ENCODE measurements around the gene PCP4L1. TPM values are rescaled to one million over a fixed set of nuclear protein-coding genes. Genes with fewer than 3 reads are reported as not detected.

Gene PCP4L1
- total RNA-seq, 1 experiment from 2014 or later = 1.2 TPM

- no peak for TF ChIP-seq ZNF281 (CRISPR knock-in tag; IDR thresholded peaks at IDR 0.05)
- TF ChIP-seq ATF1 (CRISPR knock-in tag; IDR thresholded peaks at IDR 0.05) = no peak
- no peak for TF ChIP-seq AR (CRISPR knock-in tag; IDR thresholded peaks at IDR 0.05)
- no peak for TF ChIP-seq ATF3 (CRISPR knock-in tag; conservative IDR thresholded peaks at IDR 0.05)
These were observed 38.5 kb upstream of the PCP4L1 start (continued) for GRCh38 chr1:161220002-161220401.

- Mint-ChIP-seq H3K4me1 (peaks cover 46% of the 10 kb centered on the region), H3K27me3 (ENCODE audit: low read depth) (no peaks in the 10 kb centered on the region), H3K27ac (no peak overlapping the region), H3K4me3 (no peak overlapping the region), H3K36me3 (peaks cover under 1% of the 10 kb centered on the region; the same call in 1 of the 2 replicates), H3K9me3 (no peaks in the 10 kb centered on the region)
- ChIA-PET POLR2A (no interaction called here), CTCF (interaction anchor here (0.6 to 4.0 kb wide), 6 partner anchors 14 to 160 kb away, joined by 4 to 18 read pairs (median 5); partner anchors contain the start of genes NDUFS2 and PCP4L1)
- DNase-seq (ENCODE audit: low spot score) (no peak), ATAC-seq (no peak)
- TF ChIP-seq ZNF317 (CRISPR knock-in tag; IDR thresholded peaks at IDR 0.05; ENCODE audit: borderline replicate concordance, low read depth) (no peak), ERG (CRISPR knock-in tag; IDR thresholded peaks at IDR 0.05) (no peak), IRF1 (CRISPR knock-in tag; IDR thresholded peaks at IDR 0.05) (no peak), ZMAT4 (CRISPR knock-in tag; IDR thresholded peaks at IDR 0.05) (no peak), MAX (CRISPR knock-in tag; IDR thresholded peaks at IDR 0.05) (no peak), NR3C1 (CRISPR knock-in tag; conservative IDR thresholded peaks at IDR 0.05; ENCODE audit: low read depth) (no peak), PRDM15 (CRISPR knock-in tag; IDR thresholded peaks at IDR 0.05) (no peak), FOXK1 (CRISPR knock-in tag; IDR thresholded peaks at IDR 0.05) (no peak), ZBTB43 (CRISPR knock-in tag; IDR thresholded peaks at IDR 0.05) (no peak), HMGXB4 (CRISPR knock-in tag; IDR thresholded peaks at IDR 0.05) (no peak), ZBTB21 (CRISPR knock-in tag; IDR thresholded peaks at IDR 0.05; ENCODE audit: borderline replicate concordance) (no peak)
These were observed 36.1 kb upstream of the PCP4L1 start for GRCh38 chr1:161222175-161223019.

All from WTC11 (cell line).